SK-N-SH (cell line): Measurements from ENCODE around the gene THSD4.

ENCODE experiments used
- CHD2 ChIP-seq: fragments of 150-350 bp; IDR thresholded peaks from 2 replicates; pipeline ENCODE4 v1.6.1; 2018; ENCODE audit warnings: low read length; ENCODE audit not compliant: partially characterized antibody
- EZH2phosphoT487 ChIP-seq: fragments of 200-600 bp; sonication (generic); IDR thresholded peaks from 2 replicates; pipeline ENCODE4 v1.6.1; 2017; ENCODE audit warnings: low read depth, mixed run types, mild to moderate bottlenecking, antibody characterized with exemption, moderate library complexity, borderline replicate concordance
- POLR2AphosphoS5 ChIP-seq: IDR thresholded peaks from 2 replicates; pipeline ENCODE4 v1.6.1; 2012; ENCODE audit warnings: low read depth, low read length
- TAF1 ChIP-seq: IDR thresholded peaks from 2 replicates; pipeline ENCODE4 v1.6.1; 2012; ENCODE audit warnings: low read depth, mild to moderate bottlenecking, low read length, moderate library complexity, borderline replicate concordance
- TEAD4 ChIP-seq: IDR thresholded peaks from 2 replicates; pipeline ENCODE4 v1.4.0; 2012; ENCODE audit warnings: mild to moderate bottlenecking, borderline replicate concordance; ENCODE audit not compliant: insufficient read depth
- YY1 ChIP-seq: IDR thresholded peaks from 2 replicates; pipeline ENCODE4 v1.4.0; 2012; ENCODE audit warnings: low read depth, mild to moderate bottlenecking
- TF ChIP-seq, protein P1 (sequence below): fragments of 200-600 bp; sonication (generic); IDR thresholded peaks from 2 replicates; pipeline ENCODE4 v1.6.1; 2017; ENCODE audit warnings: antibody characterized with exemption, mild to moderate bottlenecking, moderate library complexity
- TF ChIP-seq, protein P2 (sequence below): IDR thresholded peaks from 2 replicates; pipeline ENCODE4; 2012
- TF ChIP-seq, protein P3 (sequence below): IDR thresholded peaks from 2 replicates; pipeline ENCODE4 v1.4.0; 2012; ENCODE audit warnings: low read depth
- TF ChIP-seq, protein P4 (sequence below): IDR thresholded peaks from 2 replicates; pipeline ENCODE4 v1.4.0; 2012; ENCODE audit warnings: low read depth, borderline replicate concordance

DNA sequence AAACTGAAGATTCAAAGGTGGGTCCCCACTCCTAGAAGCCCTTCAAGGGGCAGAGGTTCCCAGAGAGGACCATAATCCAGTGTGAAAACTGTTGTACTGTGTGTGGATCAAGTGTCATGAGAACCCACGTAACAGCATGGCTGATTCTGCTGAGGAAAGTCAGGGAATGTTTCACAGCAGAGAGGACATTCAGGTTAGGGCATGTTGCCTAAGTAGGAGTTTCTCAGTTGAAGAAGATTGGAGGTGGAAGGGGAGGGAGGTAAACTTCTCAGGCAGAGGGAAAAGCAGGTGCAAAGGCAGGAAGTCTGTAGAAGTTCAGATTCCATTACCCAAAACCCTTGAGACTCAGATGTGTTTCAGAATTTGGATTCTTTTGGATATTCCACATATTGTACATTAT lies 448.9 kb downstream of the THSD4 start:
- TF ChIP-seq, protein P1, sequence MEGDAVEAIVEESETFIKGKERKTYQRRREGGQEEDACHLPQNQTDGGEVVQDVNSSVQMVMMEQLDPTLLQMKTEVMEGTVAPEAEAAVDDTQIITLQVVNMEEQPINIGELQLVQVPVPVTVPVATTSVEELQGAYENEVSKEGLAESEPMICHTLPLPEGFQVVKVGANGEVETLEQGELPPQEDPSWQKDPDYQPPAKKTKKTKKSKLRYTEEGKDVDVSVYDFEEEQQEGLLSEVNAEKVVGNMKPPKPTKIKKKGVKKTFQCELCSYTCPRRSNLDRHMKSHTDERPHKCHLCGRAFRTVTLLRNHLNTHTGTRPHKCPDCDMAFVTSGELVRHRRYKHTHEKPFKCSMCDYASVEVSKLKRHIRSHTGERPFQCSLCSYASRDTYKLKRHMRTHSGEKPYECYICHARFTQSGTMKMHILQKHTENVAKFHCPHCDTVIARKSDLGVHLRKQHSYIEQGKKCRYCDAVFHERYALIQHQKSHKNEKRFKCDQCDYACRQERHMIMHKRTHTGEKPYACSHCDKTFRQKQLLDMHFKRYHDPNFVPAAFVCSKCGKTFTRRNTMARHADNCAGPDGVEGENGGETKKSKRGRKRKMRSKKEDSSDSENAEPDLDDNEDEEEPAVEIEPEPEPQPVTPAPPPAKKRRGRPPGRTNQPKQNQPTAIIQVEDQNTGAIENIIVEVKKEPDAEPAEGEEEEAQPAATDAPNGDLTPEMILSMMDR: no peak
- TF ChIP-seq, protein P2, sequence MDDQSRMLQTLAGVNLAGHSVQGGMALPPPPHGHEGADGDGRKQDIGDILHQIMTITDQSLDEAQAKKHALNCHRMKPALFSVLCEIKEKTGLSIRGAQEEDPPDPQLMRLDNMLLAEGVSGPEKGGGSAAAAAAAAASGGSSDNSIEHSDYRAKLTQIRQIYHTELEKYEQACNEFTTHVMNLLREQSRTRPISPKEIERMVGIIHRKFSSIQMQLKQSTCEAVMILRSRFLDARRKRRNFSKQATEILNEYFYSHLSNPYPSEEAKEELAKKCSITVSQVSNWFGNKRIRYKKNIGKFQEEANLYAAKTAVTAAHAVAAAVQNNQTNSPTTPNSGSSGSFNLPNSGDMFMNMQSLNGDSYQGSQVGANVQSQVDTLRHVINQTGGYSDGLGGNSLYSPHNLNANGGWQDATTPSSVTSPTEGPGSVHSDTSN: no peak
- TF ChIP-seq, protein P3, sequence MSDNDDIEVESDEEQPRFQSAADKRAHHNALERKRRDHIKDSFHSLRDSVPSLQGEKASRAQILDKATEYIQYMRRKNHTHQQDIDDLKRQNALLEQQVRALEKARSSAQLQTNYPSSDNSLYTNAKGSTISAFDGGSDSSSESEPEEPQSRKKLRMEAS: no peak
- TF ChIP-seq POLR2AphosphoS5 (no peak), EZH2phosphoT487 (no peak), TEAD4 (no peak), YY1 (no peak), CHD2 (no peak), TAF1 (no peak)
- TF ChIP-seq, protein P4, sequence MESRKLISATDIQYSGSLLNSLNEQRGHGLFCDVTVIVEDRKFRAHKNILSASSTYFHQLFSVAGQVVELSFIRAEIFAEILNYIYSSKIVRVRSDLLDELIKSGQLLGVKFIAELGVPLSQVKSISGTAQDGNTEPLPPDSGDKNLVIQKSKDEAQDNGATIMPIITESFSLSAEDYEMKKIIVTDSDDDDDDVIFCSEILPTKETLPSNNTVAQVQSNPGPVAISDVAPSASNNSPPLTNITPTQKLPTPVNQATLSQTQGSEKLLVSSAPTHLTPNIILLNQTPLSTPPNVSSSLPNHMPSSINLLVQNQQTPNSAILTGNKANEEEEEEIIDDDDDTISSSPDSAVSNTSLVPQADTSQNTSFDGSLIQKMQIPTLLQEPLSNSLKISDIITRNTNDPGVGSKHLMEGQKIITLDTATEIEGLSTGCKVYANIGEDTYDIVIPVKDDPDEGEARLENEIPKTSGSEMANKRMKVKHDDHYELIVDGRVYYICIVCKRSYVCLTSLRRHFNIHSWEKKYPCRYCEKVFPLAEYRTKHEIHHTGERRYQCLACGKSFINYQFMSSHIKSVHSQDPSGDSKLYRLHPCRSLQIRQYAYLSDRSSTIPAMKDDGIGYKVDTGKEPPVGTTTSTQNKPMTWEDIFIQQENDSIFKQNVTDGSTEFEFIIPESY: no peak
